Measurements from ENCODE around the gene CCM2L.

DNA sequence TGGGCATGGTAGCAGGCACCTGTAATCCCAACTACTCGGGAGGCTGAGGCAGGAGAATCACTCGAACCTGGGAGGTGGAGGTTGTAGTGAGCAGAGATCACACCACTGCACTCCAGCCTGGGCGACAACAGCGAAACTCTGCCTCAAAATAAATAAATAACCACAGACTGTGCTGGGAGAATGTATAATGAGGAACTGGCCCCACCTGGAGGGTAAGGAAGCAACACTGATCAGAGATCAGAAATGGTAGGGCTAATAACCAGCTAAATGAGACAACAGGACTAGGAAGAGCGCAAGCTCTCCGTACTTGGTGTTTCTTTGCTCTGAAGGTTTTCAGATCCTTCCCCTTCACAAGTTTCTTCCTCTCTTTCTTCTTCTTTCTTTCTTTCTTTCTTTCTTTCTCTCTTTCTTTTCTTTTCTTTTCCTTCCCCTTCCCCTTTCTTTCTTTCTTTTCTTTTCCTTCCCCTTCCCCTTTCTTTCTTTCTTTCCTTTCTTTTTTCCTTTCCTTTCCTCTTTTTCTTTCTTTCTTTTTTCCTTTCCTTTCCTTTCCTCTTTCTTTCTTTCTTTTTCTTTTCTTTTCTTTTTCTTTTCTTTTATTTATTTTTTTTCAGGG lies 14.6 kb downstream of the CCM2L start:
- no peak for TF ChIP-seq POLR2AphosphoS5 (IDR thresholded peaks at IDR 0.05; ENCODE audit: borderline replicate concordance, low read depth, low read length)
- TF ChIP-seq EZH2 (IDR thresholded peaks at IDR 0.05): no peak
